GM19099 (cell line): Measurements from ENCODE around the gene ITPRIPL1.

Experiments used
- POLR2A ChIP-seq: IDR thresholded peaks from 3 replicates; pipeline ENCODE4 v1.6.1; 2011; ENCODE audit warnings: low read depth; ENCODE audit not compliant: insufficient read length; ENCODE audit errors: extremely low read depth

Gene ITPRIPL1

DNA sequence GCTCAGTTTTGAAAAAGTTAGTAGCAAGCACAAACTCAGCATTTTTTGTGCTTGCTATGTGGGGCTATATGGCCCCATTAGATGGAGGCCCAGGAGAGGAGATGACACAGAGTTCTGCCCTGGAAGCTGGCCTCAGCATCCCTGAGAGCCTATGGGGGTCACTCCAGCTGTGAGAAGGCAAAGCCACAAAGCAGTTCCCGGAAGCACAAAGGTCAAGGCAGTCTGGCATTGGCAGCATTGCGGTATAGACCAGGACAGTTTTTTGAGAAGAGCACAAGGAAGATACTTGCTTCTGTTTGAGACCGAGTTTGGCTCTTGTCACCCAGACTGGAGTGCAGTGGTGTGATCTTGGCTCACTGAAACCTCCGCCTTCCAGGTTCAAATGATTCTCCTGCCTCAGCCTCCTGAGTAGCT is 7.5 kb upstream of the ITPRIPL1 start:
- TF ChIP-seq POLR2A: no peak

DNA sequence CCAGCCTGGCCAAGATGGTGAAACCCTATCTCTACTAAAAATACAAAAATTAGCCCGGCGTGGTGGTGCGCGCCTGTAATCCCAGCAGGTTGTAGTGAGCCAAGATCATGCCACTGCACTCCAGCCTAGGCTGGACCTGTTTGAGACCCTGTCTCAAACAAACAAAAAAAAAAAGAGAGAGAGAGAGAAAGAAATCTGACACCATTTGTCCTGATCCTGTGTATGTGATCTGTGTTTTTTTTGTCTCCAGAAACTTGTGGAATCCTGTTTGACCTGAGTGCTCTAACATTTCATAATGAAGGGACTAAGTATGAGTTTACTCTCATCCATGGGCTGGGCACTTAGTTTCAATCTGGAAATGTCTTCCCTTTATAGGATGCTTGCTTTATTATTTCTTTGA is 6.4 kb upstream of the ITPRIPL1 start:
- TF ChIP-seq POLR2A: no peak

DNA sequence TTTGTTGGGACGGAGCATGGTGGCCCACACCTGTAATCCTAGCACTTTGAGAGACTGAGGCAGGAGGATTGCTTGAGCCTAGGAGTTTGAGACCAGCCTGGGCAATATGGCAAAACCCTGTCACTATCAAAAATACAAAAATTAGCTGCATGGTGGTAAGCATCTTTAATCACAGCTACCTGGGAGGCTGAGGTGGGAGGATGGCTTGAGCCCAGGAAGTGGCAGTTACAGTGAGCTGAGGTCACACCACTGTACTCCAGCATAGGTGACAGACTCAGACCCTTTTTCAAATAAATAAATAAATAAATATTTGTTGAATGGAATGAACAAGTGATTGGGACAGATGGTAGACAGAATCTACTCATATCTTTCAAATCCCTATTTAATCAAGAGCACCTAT is 5.7 kb upstream of the ITPRIPL1 start:
- no peak for TF ChIP-seq POLR2A

DNA sequence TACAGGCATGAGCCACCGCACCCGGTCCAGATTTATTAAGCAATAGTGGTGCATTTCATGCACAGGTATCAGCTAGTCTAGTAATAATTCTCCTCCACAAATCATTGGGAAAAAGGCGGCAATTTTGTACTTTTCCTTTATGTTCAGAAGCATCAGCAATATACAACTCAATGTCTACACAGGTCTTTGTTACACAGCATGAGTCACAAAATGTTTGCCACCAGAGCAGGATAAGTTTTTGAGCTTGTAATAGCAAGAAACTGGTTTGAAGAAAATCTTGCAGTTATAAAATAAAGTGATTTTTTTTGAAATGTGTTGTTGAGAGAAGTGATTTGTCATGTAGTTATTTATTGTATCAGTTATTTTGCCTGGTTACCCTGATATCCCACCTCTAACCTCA is 4.8 kb upstream of the ITPRIPL1 start:
- TF ChIP-seq POLR2A: no peak

DNA sequence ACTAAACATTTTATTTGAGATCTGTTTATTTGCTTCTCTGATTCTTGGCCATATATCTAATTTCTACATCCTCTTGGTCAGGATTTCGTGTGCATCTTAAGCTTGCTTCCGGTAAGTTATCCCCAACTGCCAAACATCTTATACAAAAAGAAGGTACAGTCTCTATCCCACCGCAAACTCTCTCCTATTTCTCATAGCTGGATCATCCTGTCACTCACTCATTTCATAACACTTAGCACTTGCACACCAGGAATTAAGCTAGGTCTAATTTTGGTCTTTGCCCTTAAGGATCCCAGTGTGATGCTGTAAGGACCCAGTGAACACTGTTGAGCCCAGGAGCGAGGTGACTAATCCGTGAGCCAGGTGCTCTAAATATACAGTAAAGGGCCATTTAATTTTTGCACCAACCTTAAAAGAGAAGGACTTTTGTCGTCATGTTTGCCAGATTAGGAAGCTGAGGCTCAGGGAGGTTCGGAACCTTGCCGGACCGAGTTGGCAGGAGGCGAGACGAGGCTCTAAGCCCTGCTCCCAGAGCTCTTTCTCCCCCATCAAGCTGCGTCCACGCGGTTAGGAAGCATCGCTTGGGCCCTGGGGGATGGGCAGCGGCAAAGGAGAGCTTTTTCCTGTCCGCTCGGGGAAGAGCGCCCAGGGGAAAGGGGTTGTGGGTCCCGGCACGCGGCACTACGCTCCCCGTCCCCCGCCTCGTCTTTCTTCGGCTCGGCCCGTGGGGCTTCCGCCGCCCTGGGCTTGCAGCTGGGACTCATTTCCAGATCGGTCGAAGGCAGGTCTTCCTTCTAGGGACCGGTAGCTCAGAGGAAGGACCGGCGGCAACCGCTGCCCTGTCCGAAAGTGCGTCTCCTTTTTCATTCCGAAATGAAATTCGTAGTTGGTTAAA is 4.1 kb upstream of the ITPRIPL1 start:
- TF ChIP-seq POLR2A: peak; percentile 8

DNA sequence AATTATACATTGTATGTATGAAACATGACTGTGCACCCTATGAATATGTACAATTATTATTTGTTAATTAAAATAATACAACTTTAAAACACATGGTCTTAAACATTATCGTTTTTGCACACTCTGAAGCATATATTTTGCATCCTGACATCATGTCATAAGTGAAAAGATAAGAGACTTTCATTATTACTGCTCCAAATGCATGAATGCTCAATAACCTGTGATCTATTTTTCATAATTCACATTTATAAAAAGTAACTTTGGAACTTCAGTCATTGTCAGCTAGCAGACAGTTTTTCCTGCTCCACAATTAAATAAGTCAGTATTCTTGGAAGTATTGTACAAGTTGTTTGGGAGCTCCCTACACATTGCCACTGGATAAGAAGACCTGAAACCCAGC is 1.3 kb upstream of the ITPRIPL1 start:
- TF ChIP-seq POLR2A: no peak

DNA sequence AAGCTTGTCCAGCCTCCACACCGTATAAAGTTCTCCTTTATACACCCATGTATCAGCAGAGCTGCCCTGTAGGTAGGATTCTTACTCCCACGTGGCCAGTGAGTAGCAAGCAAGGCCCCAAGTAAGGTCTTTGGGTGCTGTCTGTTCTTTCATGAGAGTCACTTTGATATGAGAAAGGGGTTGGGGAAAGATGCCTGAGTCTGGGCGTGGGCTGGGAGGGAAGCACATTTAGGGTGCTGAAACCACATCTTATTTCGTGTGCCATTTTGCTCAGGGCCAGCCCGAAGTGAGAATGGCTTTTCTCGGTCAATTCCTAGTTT is 436 bp upstream of the ITPRIPL1 start:
- TF ChIP-seq POLR2A: no peak

DNA sequence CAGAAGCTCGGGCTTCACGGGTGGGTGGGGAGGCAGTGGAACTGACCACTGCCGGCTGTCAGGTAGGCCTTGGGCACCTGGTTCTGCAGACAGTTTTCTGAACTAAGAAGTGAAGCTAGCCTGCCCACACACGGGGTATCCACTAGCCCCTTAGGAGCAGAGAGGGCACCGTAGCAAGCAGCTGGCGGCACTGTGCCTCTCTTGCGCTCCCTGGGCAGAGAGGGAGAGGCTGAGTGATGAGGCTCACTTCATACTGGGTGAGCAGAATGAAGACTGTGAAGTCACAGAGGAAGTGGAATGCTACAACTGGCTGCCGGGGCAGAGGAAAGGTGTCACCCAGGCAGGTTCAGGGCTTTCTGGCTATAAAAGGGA is 753 bp downstream of the ITPRIPL1 start:
- peak; percentile 29 for TF ChIP-seq POLR2A

DNA sequence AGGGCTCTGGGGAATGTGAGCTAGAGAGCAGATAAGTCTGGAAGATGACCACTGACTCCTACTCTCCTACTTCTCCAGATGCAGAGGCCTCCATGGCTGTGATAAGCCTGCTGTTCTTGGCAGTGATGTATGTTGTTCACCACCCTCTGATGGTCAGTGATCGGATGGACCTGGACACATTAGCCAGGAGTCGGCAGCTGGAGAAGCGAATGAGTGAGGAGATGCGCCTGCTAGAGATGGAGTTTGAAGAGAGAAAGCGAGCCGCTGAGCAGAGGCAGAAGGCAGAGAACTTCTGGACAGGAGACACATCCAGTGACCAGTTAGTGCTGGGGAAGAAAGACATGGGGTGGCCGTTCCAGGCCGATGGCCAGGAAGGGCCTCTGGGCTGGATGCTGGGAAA is 1.4 kb downstream of the ITPRIPL1 start:
- TF ChIP-seq POLR2A: no peak

DNA sequence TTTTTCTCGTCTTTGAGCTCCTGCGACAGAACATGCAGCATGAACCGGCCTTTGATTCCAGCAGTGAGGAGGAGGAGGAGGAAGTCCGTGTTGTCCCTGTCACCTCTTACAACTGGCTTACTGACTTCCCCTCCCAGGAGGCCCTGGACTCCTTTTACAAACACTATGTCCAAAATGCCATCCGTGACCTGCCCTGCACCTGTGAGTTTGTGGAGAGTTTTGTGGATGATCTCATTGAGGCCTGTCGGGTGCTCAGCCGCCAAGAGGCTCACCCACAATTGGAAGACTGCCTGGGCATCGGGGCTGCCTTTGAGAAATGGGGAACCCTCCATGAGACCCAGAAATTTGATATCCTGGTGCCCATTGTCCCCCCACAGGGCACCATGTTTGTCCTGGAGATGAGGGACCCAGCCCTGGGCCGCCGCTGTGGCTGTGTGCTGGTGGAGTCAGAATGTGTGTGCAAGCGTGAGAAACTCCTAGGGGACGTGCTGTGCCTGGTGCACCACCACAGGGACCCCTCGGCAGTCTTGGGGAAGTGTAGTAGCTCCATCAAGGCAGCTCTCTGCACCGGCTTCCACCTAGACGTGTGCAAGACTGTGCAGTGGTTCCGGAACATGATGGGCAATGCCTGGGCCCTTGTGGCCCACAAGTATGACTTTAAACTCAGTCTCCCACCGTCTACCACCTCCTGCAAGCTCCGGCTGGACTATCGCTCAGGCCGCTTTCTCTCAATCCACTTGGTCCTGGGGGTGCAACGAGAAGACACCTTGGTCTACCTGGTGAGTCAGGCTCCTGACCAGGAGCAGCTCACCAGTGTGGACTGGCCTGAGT is 2.1 kb downstream of the ITPRIPL1 start:
- TF ChIP-seq POLR2A: no peak

DNA sequence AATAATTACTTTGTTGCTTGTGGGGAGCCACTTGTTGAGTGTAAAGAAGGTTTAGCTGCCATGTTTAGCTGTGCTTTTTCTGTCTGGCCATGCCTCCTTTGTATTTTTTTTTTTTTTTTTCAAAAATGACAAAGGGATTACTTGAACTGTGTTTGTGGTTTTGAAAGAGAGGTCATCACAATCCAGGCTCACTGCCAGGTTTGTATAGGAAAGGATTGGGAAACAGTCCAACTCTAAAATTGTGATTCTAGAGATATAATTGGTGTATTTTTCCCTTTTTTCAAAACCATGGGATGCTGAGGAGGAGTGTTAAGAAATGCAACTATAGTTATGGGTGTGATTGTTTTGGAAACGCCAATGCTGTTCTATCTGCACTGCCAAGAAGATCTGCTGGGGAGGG is 4.3 kb downstream of the ITPRIPL1 start:
- no peak for TF ChIP-seq POLR2A

DNA sequence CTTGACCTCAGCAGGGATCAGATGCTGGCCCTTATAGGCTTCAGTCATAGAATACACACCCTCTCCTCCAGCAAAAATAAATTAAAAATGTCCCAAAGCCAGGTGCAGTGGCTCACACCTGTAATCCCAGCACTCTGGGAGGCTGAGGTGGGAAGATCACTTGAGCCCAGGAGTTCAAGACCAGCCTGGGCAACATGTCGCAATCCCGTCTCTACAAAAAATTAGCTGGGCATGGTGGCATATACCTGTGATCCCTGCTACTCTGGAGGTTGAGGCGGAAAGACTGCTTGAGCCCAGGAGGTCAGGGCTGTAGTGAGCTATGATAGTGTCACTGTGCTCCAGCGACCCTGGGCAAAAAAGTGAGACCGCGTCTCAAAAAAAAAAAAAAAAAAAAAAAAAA is 4.8 kb downstream of the ITPRIPL1 start:
- no peak for TF ChIP-seq POLR2A

DNA sequence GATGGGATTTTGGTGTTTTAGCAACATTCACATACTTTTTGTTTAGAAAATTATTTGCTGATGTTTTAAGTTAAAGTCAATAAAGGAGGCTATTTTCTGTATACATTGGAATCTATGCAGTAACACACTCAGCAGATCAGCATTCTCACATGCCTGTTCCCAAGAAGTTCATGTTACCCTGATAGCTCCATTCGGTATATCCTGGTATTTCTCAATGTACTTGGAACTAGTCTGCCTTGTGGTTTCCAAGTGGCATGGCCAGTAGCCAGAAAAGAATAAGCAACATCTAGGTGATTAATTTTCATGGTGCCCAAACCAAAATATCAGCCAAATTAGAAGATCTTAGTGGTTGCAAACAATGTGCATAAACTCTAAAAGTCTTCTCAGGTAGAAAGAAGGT is 5.3 kb downstream of the ITPRIPL1 start:
- no peak for TF ChIP-seq POLR2A

DNA sequence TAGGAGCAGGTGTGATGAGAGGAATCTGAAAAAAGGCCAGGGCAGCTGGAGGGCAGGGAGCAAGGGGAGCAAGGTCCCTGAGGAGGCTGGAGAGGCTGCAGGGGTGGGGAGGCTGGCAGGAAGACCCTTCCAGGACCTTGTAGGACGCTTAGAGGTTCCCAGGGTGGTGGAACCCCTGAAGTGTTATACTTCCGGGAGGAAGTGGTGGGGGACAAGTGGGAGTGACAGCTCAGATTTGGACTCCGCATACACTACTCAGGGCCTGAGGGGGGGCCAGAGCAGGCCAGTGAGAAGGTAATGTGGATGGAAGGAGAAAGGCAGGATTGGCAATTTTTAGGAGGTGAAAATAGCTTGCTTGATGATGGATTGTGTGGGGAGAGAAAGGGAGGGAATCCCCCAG is 8.6 kb downstream of the ITPRIPL1 start:
- TF ChIP-seq POLR2A: no peak

DNA sequence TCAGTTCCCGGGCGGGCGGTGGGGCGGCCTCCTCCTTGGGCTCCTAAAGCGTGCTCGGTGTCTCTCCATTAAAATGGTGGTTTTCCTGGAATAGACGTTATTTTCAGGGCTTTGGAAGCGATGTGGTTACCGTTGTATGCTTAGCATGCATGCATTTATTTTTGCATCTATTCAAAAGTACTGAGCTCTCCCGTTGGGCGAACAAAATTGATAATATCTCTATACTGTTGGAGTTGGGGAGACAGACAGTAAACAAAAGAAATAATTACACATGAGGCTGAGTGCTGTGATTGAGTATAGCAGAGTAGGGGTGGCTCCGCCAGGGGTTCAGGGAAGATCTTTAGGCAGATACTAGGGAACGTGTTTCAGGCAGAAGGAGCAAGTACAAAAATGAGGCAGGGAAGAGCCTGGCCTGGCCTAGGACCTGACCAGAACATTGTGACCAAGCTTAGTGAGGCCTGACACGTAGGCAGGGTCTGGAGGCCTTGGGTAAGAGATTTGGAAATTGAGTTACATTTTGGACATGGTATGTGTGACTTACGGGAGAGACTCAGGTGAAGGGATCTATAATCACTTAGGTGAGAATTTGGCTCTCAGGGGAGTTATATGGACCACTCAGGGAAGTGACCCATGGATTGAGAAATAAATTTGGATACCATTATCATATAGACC is 11.1 kb downstream of the ITPRIPL1 start:
- peak; percentile 82 for TF ChIP-seq POLR2A

DNA sequence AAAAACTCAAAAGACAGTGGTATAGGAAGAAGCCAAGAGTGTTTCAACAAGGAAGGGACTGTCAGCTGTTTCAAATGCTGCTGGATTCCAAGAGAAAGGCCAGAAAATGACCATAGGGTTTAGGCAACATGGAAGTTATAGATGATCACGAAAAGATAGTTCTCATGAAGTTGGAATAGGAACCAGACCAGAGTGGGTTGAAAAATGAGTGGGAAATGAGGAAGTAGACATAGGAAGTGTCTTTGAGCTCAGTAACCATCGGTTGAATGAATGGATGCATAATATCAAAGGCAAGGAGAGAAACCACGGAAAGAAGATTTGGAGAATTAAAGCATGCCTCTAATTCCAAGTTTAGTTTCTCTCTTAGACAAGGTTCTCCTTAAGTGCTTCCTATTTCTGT is 11.8 kb downstream of the ITPRIPL1 start:
- TF ChIP-seq POLR2A: no peak
